Measurements from ENCODE around the gene ZNF417. TPM values are rescaled to one million over a fixed set of nuclear protein-coding genes. Genes with fewer than 3 reads are reported as not detected.

Gene ZNF417
- total RNA-seq, 4 donors from 2014 or later: 9.1 to 12.9 (median 10.3) TPM

DNA sequence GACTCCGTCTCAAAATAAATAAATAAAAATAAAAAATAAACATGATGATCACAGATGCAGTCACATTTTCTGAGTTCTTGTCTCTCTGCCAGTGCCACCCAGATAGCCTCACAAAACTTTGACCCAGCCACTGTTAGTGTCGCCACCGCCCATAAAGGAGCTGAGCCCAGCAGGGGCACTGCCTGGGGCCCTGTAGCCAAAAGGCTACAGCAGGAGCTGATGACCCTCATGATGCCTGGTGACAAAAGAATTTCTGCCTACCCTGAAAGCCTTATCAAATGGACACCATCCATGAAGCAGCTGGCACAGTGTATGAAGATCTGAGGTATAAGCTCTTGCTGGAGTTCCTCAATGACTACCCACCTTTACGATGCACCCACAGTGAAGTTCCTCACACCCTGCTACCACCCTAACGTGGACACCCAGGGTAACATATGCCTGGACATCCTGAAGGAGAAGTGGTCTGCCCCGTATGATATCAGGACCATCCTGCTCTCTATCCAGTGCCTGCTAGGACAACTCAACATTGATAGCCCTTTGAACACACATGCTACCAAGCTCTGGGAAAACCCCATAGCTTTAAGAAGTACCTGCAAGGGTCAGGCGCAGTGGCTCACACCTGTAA is 48.4 kb downstream of the ZNF417 start:
- DNase-seq (ENCODE audit: extremely low spot score): no peak
- no peaks in the 10 kb centered on the region for H3K27me3 ChIP-seq
- TF ChIP-seq, protein P1, sequence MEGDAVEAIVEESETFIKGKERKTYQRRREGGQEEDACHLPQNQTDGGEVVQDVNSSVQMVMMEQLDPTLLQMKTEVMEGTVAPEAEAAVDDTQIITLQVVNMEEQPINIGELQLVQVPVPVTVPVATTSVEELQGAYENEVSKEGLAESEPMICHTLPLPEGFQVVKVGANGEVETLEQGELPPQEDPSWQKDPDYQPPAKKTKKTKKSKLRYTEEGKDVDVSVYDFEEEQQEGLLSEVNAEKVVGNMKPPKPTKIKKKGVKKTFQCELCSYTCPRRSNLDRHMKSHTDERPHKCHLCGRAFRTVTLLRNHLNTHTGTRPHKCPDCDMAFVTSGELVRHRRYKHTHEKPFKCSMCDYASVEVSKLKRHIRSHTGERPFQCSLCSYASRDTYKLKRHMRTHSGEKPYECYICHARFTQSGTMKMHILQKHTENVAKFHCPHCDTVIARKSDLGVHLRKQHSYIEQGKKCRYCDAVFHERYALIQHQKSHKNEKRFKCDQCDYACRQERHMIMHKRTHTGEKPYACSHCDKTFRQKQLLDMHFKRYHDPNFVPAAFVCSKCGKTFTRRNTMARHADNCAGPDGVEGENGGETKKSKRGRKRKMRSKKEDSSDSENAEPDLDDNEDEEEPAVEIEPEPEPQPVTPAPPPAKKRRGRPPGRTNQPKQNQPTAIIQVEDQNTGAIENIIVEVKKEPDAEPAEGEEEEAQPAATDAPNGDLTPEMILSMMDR (IDR thresholded peaks at IDR 0.05): no peak
- no peak for TF ChIP-seq EP300 (IDR thresholded peaks at IDR 0.05)
- no peaks in the 10 kb centered on the region for H3K4me1 ChIP-seq
- no peak overlapping the region for H3K27ac ChIP-seq (replicated peaks in 1 of 4)
- intact Hi-C loops (cut with DNase I): no loop called here
- peaks cover 47 to 59% (median 55%) of the 10 kb centered on the region in 4 donors for H3K36me3 ChIP-seq
- peaks cover 0 to 85% (median 65%) of the 10 kb centered on the region in 4 donors for H3K9me3 ChIP-seq
- WGBS: 94% methylated on average over 7 of the region's 7 CpGs
- H3K4me3 ChIP-seq: no peak overlapping the region

Other genes with a start within 250 kb of the ZNF417 start
- not detected for gene ZSCAN4, start 247.7 kb downstream of the ZNF417 start, total RNA-seq
- gene ZNF551, start 234.6 kb downstream of the ZNF417 start, total RNA-seq: 1 to 10 TPM; 6.2 to 8.4 (median 6.9) TPM
- 1 to 10 TPM; 5.0 to 8.7 (median 7.1) TPM for gene ZNF154, start 207.4 kb downstream of the ZNF417 start, total RNA-seq
- gene ZNF671, start 189.0 kb downstream of the ZNF417 start, total RNA-seq: 10 to 100 TPM in 1 of 4 donors, 1 to 10 TPM in 3; 8.3 to 13.4 (median 9.8) TPM
- 10 to 100 TPM in 3 of 4 donors, 1 to 10 TPM in 1; 9.8 to 19.1 (median 14.1) TPM for gene ZNF776, start 169.8 kb downstream of the ZNF417 start, total RNA-seq
- gene ZNF586, start 146.9 kb downstream of the ZNF417 start, total RNA-seq: 10 to 100 TPM; 11.8 to 16.6 (median 13.0) TPM
- 1 to 10 TPM; 2.9 to 5.0 (median 4.5) TPM for gene ZNF552, start 101.7 kb downstream of the ZNF417 start, total RNA-seq
- 10 to 100 TPM in 2 of 4 donors, 1 to 10 TPM in 2; 6.3 to 14.1 (median 9.3) TPM for gene ZNF587B, start 86.3 kb downstream of the ZNF417 start, total RNA-seq
- gene ZNF587, start 66.7 kb downstream of the ZNF417 start, total RNA-seq: 10 to 100 TPM; 10.9 to 27.8 (median 19.8) TPM
- gene ZNF814, start 27.6 kb downstream of the ZNF417 start, total RNA-seq: 1 to 10 TPM; 5.8 to 9.4 (median 7.5) TPM
- 10 to 100 TPM; 11.6 to 21.2 (median 16.3) TPM for gene ZNF418, start 18.8 kb upstream of the ZNF417 start, total RNA-seq
- gene ZNF256, start 31.1 kb upstream of the ZNF417 start, total RNA-seq: 1 to 10 TPM; 4.0 to 5.2 (median 4.6) TPM
- under 1 TPM in 3 of 4 donors, not detected in 1; 0.40 to 0.84 (median 0.83) TPM for gene C19orf18, start 57.9 kb upstream of the ZNF417 start, total RNA-seq
- 10 to 100 TPM in 3 of 4 donors, 1 to 10 TPM in 1; 7.6 to 23.3 (median 15.5) TPM for gene ZNF606, start 86.2 kb upstream of the ZNF417 start, total RNA-seq
- not detected for gene ZSCAN1, start 117.4 kb upstream of the ZNF417 start, total RNA-seq
- 1 to 10 TPM; 5.1 to 9.1 (median 6.6) TPM for gene ZNF135, start 142.7 kb upstream of the ZNF417 start, total RNA-seq
- gene ZSCAN18, start 181.6 kb upstream of the ZNF417 start, total RNA-seq: 100 to 1,000 TPM in 3 of 4 donors, 10 to 100 TPM in 1; 93.0 to 141 (median 124) TPM
- gene ZNF329, start 234.2 kb upstream of the ZNF417 start, total RNA-seq: 10 to 100 TPM in 2 of 4 donors, 1 to 10 TPM in 2; 8.3 to 14.0 (median 10.8) TPM